Thoracic aorta (tissue), 2 donors: ENCODE data around the gene RNU2-63P. TPM values are rescaled to one million over a fixed set of nuclear protein-coding genes. Genes with fewer than 3 reads are reported as not detected.

ENCODE experiments used
- ATAC-seq: fragments of 150-250 bp; one replicate; pipeline ENCODE4 v1.8.0; 2017; ENCODE audit warnings: low read depth; ENCODE audit not compliant: insufficient number of reproducible peaks, low FRiP score
- DNase-seq: peaks from one replicate; pipeline ENCODE4 v3.0.0-alpha.2; 2020; ENCODE audit warnings: low spot score
- H3K27ac ChIP-seq, 2 donors: fragments of 200-600 bp; sonication (generic); 1 replicate in 1 of 2; 2 replicates in 1 of 2; pipeline ENCODE4 v1.5.1; 2016; ENCODE audit warnings: mild to moderate bottlenecking in 2 of 2, moderate library complexity in 2 of 2
- H3K27me3 ChIP-seq: fragments of 200-600 bp; sonication (generic); replicated peaks from 2 replicates; pipeline ENCODE4 v1.6.0; 2016; ENCODE audit warnings: mild to moderate bottlenecking; ENCODE audit not compliant: insufficient read depth
- H3K36me3 ChIP-seq: fragments of 200-600 bp; sonication (generic); one replicate; pipeline ENCODE4 v1.5.1; 2016
- H3K4me1 ChIP-seq, 2 donors: fragments of 200-600 bp; sonication (generic); 1 replicate in 1 of 2; 2 replicates in 1 of 2; pipeline versions ENCODE4 v1.5.1 to v1.6.0; 2016; ENCODE audit warnings: low read depth in 2 of 2, mild to moderate bottlenecking in 1 of 2; ENCODE audit not compliant: control insufficient read depth in 1 of 2
- H3K4me3 ChIP-seq: fragments of 200-600 bp; sonication (generic); 2 replicates; pipeline ENCODE4 v1.5.1; 2016; ENCODE audit warnings: mild to moderate bottlenecking
- H3K9me3 ChIP-seq: fragments of 200-600 bp; sonication (generic); 2 replicates; pipeline ENCODE4 v1.5.1; 2016
- CTCF ChIP-seq: fragments of 200-600 bp; sonication (generic); IDR thresholded peaks from one replicate; pipeline ENCODE4 v1.5.1; 2019; ENCODE audit warnings: antibody characterized with exemption
- total RNA-seq, 2 donors: library from RNA; depleted of rRNA; stranded (reverse); fragments of >200 nt; gene quantifications; one replicate each; pipeline versions ENCODE4 v1.1.0 to v1.2.3, GENCODE V29; 2016

Gene RNU2-63P
- total RNA-seq, 2 donors from 2014 or later: not detected

GRCh38 chr2:88016960-88017779 is 823 bp upstream of the RNU2-63P start:
- Histone ChIP-seq H3K4me1 (no peaks in the 10 kb centered on the region), H3K27me3 (no peaks in the 10 kb centered on the region), H3K27ac (peak overlapping the region in 1 of 2 donors; percentile 37), H3K36me3 (no peaks in the 10 kb centered on the region), H3K4me3 (peak overlapping the region; percentile 95), H3K9me3 (no peaks in the 10 kb centered on the region)
- ATAC-seq (no peak), DNase-seq (no peak)
- TF ChIP-seq CTCF: no peak

- Histone ChIP-seq H3K36me3 (no peaks in the 10 kb centered on the region), H3K9me3 (no peaks in the 10 kb centered on the region), H3K27ac (no peak overlapping the region), H3K4me3 (no peak overlapping the region), H3K27me3 (no peaks in the 10 kb centered on the region), H3K4me1 (no peaks in the 10 kb centered on the region)
- no peak for ATAC-seq
- no peak for DNase-seq
- no peak for TF ChIP-seq CTCF
Observed at GRCh38 chr2:88011011-88011410, 5.3 kb downstream of the RNU2-63P start.

GRCh38 chr2:88010136-88010535 is 6.2 kb downstream of the RNU2-63P start:
- no peaks in the 10 kb centered on the region for H3K9me3 ChIP-seq
- DNase-seq (no peak), ATAC-seq (no peak)
- H3K4me1 ChIP-seq: no peaks in the 10 kb centered on the region
- no peak overlapping the region for H3K27ac ChIP-seq
- no peaks in the 10 kb centered on the region for H3K27me3 ChIP-seq
- H3K4me3 ChIP-seq: no peak overlapping the region
- no peak for TF ChIP-seq CTCF
- H3K36me3 ChIP-seq: no peaks in the 10 kb centered on the region

- DNase-seq: no peak
- H3K27ac ChIP-seq: no peak overlapping the region
- no peaks in the 10 kb centered on the region for H3K36me3 ChIP-seq
- ATAC-seq: no peak
- H3K27me3 ChIP-seq: no peaks in the 10 kb centered on the region
- no peak for TF ChIP-seq CTCF
- no peaks in the 10 kb centered on the region for H3K4me1 ChIP-seq
- no peaks in the 10 kb centered on the region for H3K9me3 ChIP-seq
- no peak overlapping the region for H3K4me3 ChIP-seq
Observed at GRCh38 chr2:88006912-88007439, 9.4 kb downstream of the RNU2-63P start.

GRCh38 chr2:88005776-88006175 is 10.6 kb downstream of the RNU2-63P start:
- no peak for DNase-seq
- no peak for ATAC-seq
- Histone ChIP-seq H3K27me3 (no peaks in the 10 kb centered on the region), H3K4me3 (no peak overlapping the region), H3K4me1 (no peaks in the 10 kb centered on the region), H3K27ac (no peak overlapping the region), H3K9me3 (no peaks in the 10 kb centered on the region), H3K36me3 (no peaks in the 10 kb centered on the region)
- TF ChIP-seq CTCF: no peak
